ENCODE results near the gene ZNF469.

ZNF469 gene

DNA sequence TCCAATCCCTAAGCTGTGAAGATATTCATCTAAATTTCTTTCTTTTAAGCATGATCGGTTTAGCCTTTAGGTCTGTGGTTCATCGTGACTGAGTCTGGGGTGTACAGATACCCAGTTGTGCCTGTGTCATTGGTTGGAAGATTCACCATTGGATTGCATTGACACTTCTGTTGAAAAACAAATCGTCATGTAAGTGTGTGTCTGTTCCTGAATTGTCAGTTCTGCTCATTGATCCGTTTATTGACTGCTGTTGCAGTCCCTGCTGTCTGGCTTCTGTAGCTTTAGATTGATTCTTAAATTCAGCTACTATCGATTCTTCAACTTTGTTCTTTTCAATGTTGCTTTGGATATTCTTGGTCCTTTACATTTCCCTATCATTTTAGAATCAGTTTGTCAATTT is 21.0 kb upstream of the ZNF469 start:
- Histone ChIP-seq H3K27ac (ENCODE audit: low read length) (no peak overlapping the region), H3K27me3 (ENCODE audit: insufficient read depth, low read length, poor library complexity) (peaks cover 6% of the 10 kb centered on the region), H3K9ac (ENCODE audit: low read depth, low read length) (no peak overlapping the region), H3K4me1 (ENCODE audit: insufficient read depth, low read length) (no peaks in the 10 kb centered on the region), H3K9me3 (ENCODE audit: insufficient read depth, low read length, severe bottlenecking) (peaks cover 2% of the 10 kb centered on the region), H3K36me3 (ENCODE audit: insufficient read depth, low read length) (no peaks in the 10 kb centered on the region), H3K4me3 (ENCODE audit: low read depth in 1 of 2, low read length in 2 of 2) (no peak overlapping the region), H2AFZ (ENCODE audit: low read depth, low read length) (no peak overlapping the region), H4K20me1 (ENCODE audit: insufficient read depth, low read length) (no peaks in the 10 kb centered on the region), H3K79me2 (ENCODE audit: insufficient read depth, low read length) (no peaks in the 10 kb centered on the region), H3K4me2 (ENCODE audit: insufficient read depth, low read length) (no peak overlapping the region)
- DNase-seq (no peak), ATAC-seq (ENCODE audit: insufficient read depth, low read depth) (no peak)
- no peak for TF ChIP-seq EZH2 (IDR thresholded peaks at IDR 0.05; ENCODE audit: borderline replicate concordance, low read depth, low read length, severe bottlenecking)
- TF ChIP-seq, protein P1, sequence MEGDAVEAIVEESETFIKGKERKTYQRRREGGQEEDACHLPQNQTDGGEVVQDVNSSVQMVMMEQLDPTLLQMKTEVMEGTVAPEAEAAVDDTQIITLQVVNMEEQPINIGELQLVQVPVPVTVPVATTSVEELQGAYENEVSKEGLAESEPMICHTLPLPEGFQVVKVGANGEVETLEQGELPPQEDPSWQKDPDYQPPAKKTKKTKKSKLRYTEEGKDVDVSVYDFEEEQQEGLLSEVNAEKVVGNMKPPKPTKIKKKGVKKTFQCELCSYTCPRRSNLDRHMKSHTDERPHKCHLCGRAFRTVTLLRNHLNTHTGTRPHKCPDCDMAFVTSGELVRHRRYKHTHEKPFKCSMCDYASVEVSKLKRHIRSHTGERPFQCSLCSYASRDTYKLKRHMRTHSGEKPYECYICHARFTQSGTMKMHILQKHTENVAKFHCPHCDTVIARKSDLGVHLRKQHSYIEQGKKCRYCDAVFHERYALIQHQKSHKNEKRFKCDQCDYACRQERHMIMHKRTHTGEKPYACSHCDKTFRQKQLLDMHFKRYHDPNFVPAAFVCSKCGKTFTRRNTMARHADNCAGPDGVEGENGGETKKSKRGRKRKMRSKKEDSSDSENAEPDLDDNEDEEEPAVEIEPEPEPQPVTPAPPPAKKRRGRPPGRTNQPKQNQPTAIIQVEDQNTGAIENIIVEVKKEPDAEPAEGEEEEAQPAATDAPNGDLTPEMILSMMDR (IDR thresholded peaks at IDR 0.05; ENCODE audit: borderline replicate concordance, extremely low read depth, low read length, poor library complexity, severe bottlenecking) = no peak

GRCh38 chr16:88363239-88363891 is 19.4 kb upstream of the ZNF469 start:
- peaks cover 2% of the 10 kb centered on the region for H3K9me3 ChIP-seq (ENCODE audit: insufficient read depth, low read length, severe bottlenecking)
- H3K4me3 ChIP-seq (ENCODE audit: low read depth in 1 of 2, low read length in 2 of 2) = no peak overlapping the region
- H3K36me3 ChIP-seq (ENCODE audit: insufficient read depth, low read length) = no peaks in the 10 kb centered on the region
- H3K4me1 ChIP-seq (ENCODE audit: insufficient read depth, low read length) = no peaks in the 10 kb centered on the region
- ATAC-seq (ENCODE audit: insufficient read depth, low read depth) = no peak
- H3K79me2 ChIP-seq (ENCODE audit: insufficient read depth, low read length) = no peaks in the 10 kb centered on the region
- H3K4me2 ChIP-seq (ENCODE audit: insufficient read depth, low read length) = no peak overlapping the region
- H3K9ac ChIP-seq (ENCODE audit: low read depth, low read length) = no peak overlapping the region
- peaks cover 6% of the 10 kb centered on the region for H3K27me3 ChIP-seq (ENCODE audit: insufficient read depth, low read length, poor library complexity)
- TF ChIP-seq EZH2 (IDR thresholded peaks at IDR 0.05; ENCODE audit: borderline replicate concordance, low read depth, low read length, severe bottlenecking) = no peak
- TF ChIP-seq, protein P1 (IDR thresholded peaks at IDR 0.05; ENCODE audit: borderline replicate concordance, extremely low read depth, low read length, poor library complexity, severe bottlenecking) = no peak
- no peak for DNase-seq
- H3K27ac ChIP-seq (ENCODE audit: low read length) = no peak overlapping the region
- H4K20me1 ChIP-seq (ENCODE audit: insufficient read depth, low read length) = no peaks in the 10 kb centered on the region
- no peak overlapping the region for H2AFZ ChIP-seq (ENCODE audit: low read depth, low read length)

- H3K27me3 ChIP-seq (ENCODE audit: insufficient read depth, low read length, poor library complexity) = peaks cover 6% of the 10 kb centered on the region
- H3K4me1 ChIP-seq (ENCODE audit: insufficient read depth, low read length) = no peaks in the 10 kb centered on the region
- no peak for DNase-seq
- no peak overlapping the region for H3K4me3 ChIP-seq (ENCODE audit: low read depth in 1 of 2, low read length in 2 of 2)
- peaks cover 2% of the 10 kb centered on the region for H3K9me3 ChIP-seq (ENCODE audit: insufficient read depth, low read length, severe bottlenecking)
- no peak for ATAC-seq (ENCODE audit: insufficient read depth, low read depth)
- no peaks in the 10 kb centered on the region for H3K36me3 ChIP-seq (ENCODE audit: insufficient read depth, low read length)
- H3K79me2 ChIP-seq (ENCODE audit: insufficient read depth, low read length) = no peaks in the 10 kb centered on the region
- TF ChIP-seq EZH2 (IDR thresholded peaks at IDR 0.05; ENCODE audit: borderline replicate concordance, low read depth, low read length, severe bottlenecking) = no peak
- TF ChIP-seq, protein P1 (IDR thresholded peaks at IDR 0.05; ENCODE audit: borderline replicate concordance, extremely low read depth, low read length, poor library complexity, severe bottlenecking) = no peak
- no peak overlapping the region for H3K9ac ChIP-seq (ENCODE audit: low read depth, low read length)
- no peak overlapping the region for H3K27ac ChIP-seq (ENCODE audit: low read length)
- H2AFZ ChIP-seq (ENCODE audit: low read depth, low read length) = no peak overlapping the region
- no peaks in the 10 kb centered on the region for H4K20me1 ChIP-seq (ENCODE audit: insufficient read depth, low read length)
- no peak overlapping the region for H3K4me2 ChIP-seq (ENCODE audit: insufficient read depth, low read length)
Observed at GRCh38 chr16:88365244-88365865, 17.4 kb upstream of the ZNF469 start.
